ENCODE measurements around the gene ZNHIT1. TPM values are rescaled to one million over a fixed set of nuclear protein-coding genes. Genes with fewer than 3 reads are reported as not detected.

Gene ZNHIT1
- total RNA-seq, 1 donor from 2014 or later: 57.2 TPM

DNA sequence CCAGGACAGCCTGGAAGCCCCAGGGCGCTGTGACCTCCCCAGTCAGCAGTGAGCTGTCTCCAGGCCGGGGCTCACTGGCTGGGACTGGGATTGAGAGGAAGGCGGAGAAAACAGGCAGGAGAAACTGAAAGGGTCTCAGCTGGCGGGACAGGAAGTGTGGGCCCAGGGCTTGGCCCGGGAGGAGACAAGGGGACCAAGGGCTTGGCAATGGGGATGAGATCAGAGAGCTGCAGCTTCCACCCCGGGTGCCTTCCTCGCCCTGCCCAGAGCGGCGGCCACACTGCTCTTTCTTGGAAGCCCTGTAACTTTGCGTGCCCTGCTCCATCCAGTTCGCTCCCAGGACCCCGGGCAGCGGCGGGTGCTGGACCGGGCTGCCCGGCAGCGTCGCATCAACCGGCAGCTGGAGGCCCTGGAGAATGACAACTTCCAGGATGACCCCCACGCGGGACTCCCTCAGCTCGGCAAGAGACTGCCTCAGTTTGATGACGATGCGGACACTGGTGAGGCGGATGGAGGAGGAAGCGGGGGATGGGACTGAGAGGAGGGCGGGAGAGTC, 4.4 kb downstream of the ZNHIT1 start:
- Mint-ChIP-seq H3K9me3 (ENCODE audit: low read depth) (no peaks in the 10 kb centered on the region), H3K4me3 (ENCODE audit: unreplicated experiment) (no peak overlapping the region), H3K36me3 (ENCODE audit: low read depth) (peaks cover 23% of the 10 kb centered on the region), H3K27me3 (ENCODE audit: low read depth) (no peaks in the 10 kb centered on the region), H3K4me1 (ENCODE audit: low read depth) (peaks cover 19% of the 10 kb centered on the region), H3K27ac (ENCODE audit: unreplicated experiment) (no peak overlapping the region)
- DNase-seq (ENCODE audit: low spot score): no peak
- TF ChIP-seq CTCF (IDR thresholded peaks at IDR 0.05): no peak

- Mint-ChIP-seq H3K4me1 (ENCODE audit: low read depth) (peaks cover 18% of the 10 kb centered on the region), H3K4me3 (ENCODE audit: unreplicated experiment) (no peak overlapping the region), H3K27me3 (ENCODE audit: low read depth) (no peaks in the 10 kb centered on the region), H3K36me3 (ENCODE audit: low read depth) (peaks cover 25% of the 10 kb centered on the region), H3K27ac (ENCODE audit: unreplicated experiment) (no peak overlapping the region), H3K9me3 (ENCODE audit: low read depth) (no peaks in the 10 kb centered on the region)
- no peak for TF ChIP-seq CTCF (IDR thresholded peaks at IDR 0.05)
- no peak for DNase-seq (ENCODE audit: low spot score)
Observed at GRCh38 chr7:101223528-101223927, 5.6 kb downstream of the ZNHIT1 start.

GRCh38 chr7:101225650-101226049, 7.7 kb downstream of the ZNHIT1 start:
- H3K4me1 Mint-ChIP-seq (ENCODE audit: low read depth): no peaks in the 10 kb centered on the region
- no peak overlapping the region for H3K27ac Mint-ChIP-seq (ENCODE audit: unreplicated experiment)
- TF ChIP-seq CTCF (IDR thresholded peaks at IDR 0.05): no peak
- no peak overlapping the region for H3K4me3 Mint-ChIP-seq (ENCODE audit: unreplicated experiment)
- H3K27me3 Mint-ChIP-seq (ENCODE audit: low read depth): no peaks in the 10 kb centered on the region
- peaks cover 27% of the 10 kb centered on the region for H3K36me3 Mint-ChIP-seq (ENCODE audit: low read depth)
- DNase-seq (ENCODE audit: low spot score): no peak
- H3K9me3 Mint-ChIP-seq (ENCODE audit: low read depth): no peaks in the 10 kb centered on the region

- peaks cover 2% of the 10 kb centered on the region for H3K4me1 Mint-ChIP-seq (ENCODE audit: low read depth)
- H3K4me3 Mint-ChIP-seq (ENCODE audit: unreplicated experiment): no peak overlapping the region
- peaks cover 26% of the 10 kb centered on the region for H3K36me3 Mint-ChIP-seq (ENCODE audit: low read depth)
- H3K27ac Mint-ChIP-seq (ENCODE audit: unreplicated experiment): no peak overlapping the region
- H3K27me3 Mint-ChIP-seq (ENCODE audit: low read depth): no peaks in the 10 kb centered on the region
- no peak for TF ChIP-seq CTCF (IDR thresholded peaks at IDR 0.05)
- DNase-seq (ENCODE audit: low spot score): no peak
- no peaks in the 10 kb centered on the region for H3K9me3 Mint-ChIP-seq (ENCODE audit: low read depth)
Observed at GRCh38 chr7:101226721-101227120, 8.8 kb downstream of the ZNHIT1 start.

DNA sequence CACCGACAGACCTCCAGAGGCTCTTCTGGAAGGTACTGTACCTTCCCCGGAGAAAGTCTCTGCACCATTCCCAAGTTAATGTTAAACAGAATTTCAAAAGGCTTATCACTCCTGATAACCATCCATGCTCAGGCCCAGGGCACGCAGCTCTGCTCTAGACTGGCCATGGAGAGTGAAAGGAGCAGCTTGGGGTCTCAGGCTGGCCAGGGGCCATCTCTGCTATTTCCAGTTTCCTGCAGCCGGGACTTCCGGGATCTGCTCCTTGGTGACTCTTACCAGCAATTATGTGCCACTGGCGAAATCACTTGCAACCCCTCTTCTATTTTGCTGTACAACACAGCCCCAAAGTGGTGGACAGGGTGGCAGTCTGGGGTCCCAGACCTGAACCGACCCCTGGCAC, 13.7 kb downstream of the ZNHIT1 start:
- DNase-seq (ENCODE audit: low spot score): no peak
- no peak for TF ChIP-seq CTCF (IDR thresholded peaks at IDR 0.05)
- Mint-ChIP-seq H3K4me3 (ENCODE audit: unreplicated experiment) (no peak overlapping the region), H3K27ac (ENCODE audit: unreplicated experiment) (peak overlapping the region; percentile 75), H3K4me1 (ENCODE audit: low read depth) (peaks cover 5% of the 10 kb centered on the region), H3K9me3 (ENCODE audit: low read depth) (no peaks in the 10 kb centered on the region), H3K27me3 (ENCODE audit: low read depth) (no peaks in the 10 kb centered on the region), H3K36me3 (ENCODE audit: low read depth) (peaks cover 7% of the 10 kb centered on the region)
